Measurements from ENCODE around the gene KIF2A. TPM values are rescaled to one million over a fixed set of nuclear protein-coding genes. Genes with fewer than 3 reads are reported as not detected.

The KIF2A gene
- total RNA-seq, 1 donor from 2014 or later, result 30.3 TPM

GRCh38 chr5:62271370-62271769 is 34.6 kb upstream of the KIF2A start:
- H3K9ac ChIP-seq (ENCODE audit: low read depth in 1 of 3, low read length in 3 of 3), result no peak overlapping the region
- no peaks in the 10 kb centered on the region for H3K27me3 ChIP-seq (ENCODE audit: control insufficient read depth in 3 of 3, insufficient read depth in 3 of 3, low read length in 3 of 3)
- no peak overlapping the region for H3K27ac ChIP-seq (ENCODE audit: low read depth, low read length)
- H3K36me3 ChIP-seq (ENCODE audit: control insufficient read depth in 3 of 3, insufficient read depth in 3 of 3, low read length in 3 of 3), result no peaks in the 10 kb centered on the region
- H3K4me1 ChIP-seq (ENCODE audit: control insufficient read depth in 3 of 3, insufficient read depth in 3 of 3, low read length in 3 of 3), result no peaks in the 10 kb centered on the region
- no peak overlapping the region for H3K4me3 ChIP-seq (ENCODE audit: low read length in 3 of 3)
- H3K9me3 ChIP-seq (ENCODE audit: control insufficient read depth in 3 of 3, low read length in 3 of 3), result no peaks in the 10 kb centered on the region

DNA sequence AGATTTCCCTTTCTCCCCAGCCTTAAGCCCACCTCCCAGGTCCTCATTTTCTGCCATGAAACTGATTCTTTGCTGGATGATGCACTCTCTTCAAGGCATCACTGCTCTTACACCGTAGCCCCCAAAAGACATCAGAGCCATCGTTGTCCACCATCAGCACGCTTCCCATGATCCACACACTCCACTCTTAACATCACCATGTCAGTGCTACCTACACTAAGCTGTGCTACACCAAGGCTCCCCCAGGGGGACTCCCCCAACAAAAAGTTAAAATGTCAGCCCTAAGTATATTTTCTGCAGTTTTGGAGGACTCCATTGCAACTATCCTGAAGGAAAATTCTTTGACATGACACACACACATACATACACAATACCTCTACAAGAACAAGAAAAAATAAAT is 34.1 kb upstream of the KIF2A start:
- no peak overlapping the region for H3K4me3 ChIP-seq (ENCODE audit: low read length in 3 of 3)
- no peaks in the 10 kb centered on the region for H3K27me3 ChIP-seq (ENCODE audit: control insufficient read depth in 3 of 3, insufficient read depth in 3 of 3, low read length in 3 of 3)
- no peaks in the 10 kb centered on the region for H3K36me3 ChIP-seq (ENCODE audit: control insufficient read depth in 3 of 3, insufficient read depth in 3 of 3, low read length in 3 of 3)
- H3K4me1 ChIP-seq (ENCODE audit: control insufficient read depth in 3 of 3, insufficient read depth in 3 of 3, low read length in 3 of 3), result no peaks in the 10 kb centered on the region
- no peak overlapping the region for H3K27ac ChIP-seq (ENCODE audit: low read depth, low read length)
- H3K9ac ChIP-seq (ENCODE audit: low read depth in 1 of 3, low read length in 3 of 3), result no peak overlapping the region
- H3K9me3 ChIP-seq (ENCODE audit: control insufficient read depth in 3 of 3, low read length in 3 of 3), result no peaks in the 10 kb centered on the region

DNA sequence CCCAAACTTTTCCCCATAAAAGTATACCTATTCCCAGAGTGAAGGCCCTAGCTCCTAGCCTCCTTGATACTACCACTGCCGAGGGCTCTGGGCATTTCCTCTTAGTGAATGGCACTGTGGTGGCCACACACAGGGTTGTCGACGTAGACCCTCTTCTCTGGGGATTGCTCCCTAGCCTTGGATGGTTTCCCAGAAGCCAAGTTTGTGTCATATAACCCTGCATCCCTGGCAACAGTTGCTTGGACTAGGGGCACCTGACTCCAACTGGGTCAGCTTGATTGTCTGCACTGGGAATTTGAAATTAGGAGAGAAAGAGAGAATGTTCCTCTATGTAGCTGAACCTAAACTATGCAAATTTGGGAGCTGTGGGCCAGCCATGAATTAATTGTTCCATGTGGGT is 32.3 kb upstream of the KIF2A start:
- H3K9me3 ChIP-seq (ENCODE audit: control insufficient read depth in 3 of 3, low read length in 3 of 3), result no peaks in the 10 kb centered on the region
- H3K27ac ChIP-seq (ENCODE audit: low read depth, low read length), result no peak overlapping the region

GRCh38 chr5:62275581-62275980 is 30.4 kb upstream of the KIF2A start:
- no peak overlapping the region for H3K27ac ChIP-seq (ENCODE audit: low read depth, low read length)
- no peaks in the 10 kb centered on the region for H3K4me1 ChIP-seq (ENCODE audit: control insufficient read depth in 3 of 3, insufficient read depth in 3 of 3, low read length in 3 of 3)
- H3K4me3 ChIP-seq (ENCODE audit: low read length in 3 of 3), result no peak overlapping the region
- H3K9me3 ChIP-seq (ENCODE audit: control insufficient read depth in 3 of 3, low read length in 3 of 3), result no peaks in the 10 kb centered on the region
- H3K9ac ChIP-seq (ENCODE audit: low read depth in 1 of 3, low read length in 3 of 3), result no peak overlapping the region
- no peaks in the 10 kb centered on the region for H3K27me3 ChIP-seq (ENCODE audit: control insufficient read depth in 3 of 3, insufficient read depth in 3 of 3, low read length in 3 of 3)
- H3K36me3 ChIP-seq (ENCODE audit: control insufficient read depth in 3 of 3, insufficient read depth in 3 of 3, low read length in 3 of 3), result no peaks in the 10 kb centered on the region

More for the DNA sequence above, 32.3 kb upstream of the KIF2A start:
- Histone ChIP-seq H3K27me3 (ENCODE audit: control insufficient read depth in 3 of 3, insufficient read depth in 3 of 3, low read length in 3 of 3) (no peaks in the 10 kb centered on the region), H3K36me3 (ENCODE audit: control insufficient read depth in 3 of 3, insufficient read depth in 3 of 3, low read length in 3 of 3) (no peaks in the 10 kb centered on the region), H3K4me3 (ENCODE audit: low read length in 3 of 3) (no peak overlapping the region), H3K4me1 (ENCODE audit: control insufficient read depth in 3 of 3, insufficient read depth in 3 of 3, low read length in 3 of 3) (no peaks in the 10 kb centered on the region), H3K9ac (ENCODE audit: low read depth in 1 of 3, low read length in 3 of 3) (no peak overlapping the region)

GRCh38 chr5:62281411-62281810 is 24.6 kb upstream of the KIF2A start:
- Histone ChIP-seq H3K9me3 (ENCODE audit: control insufficient read depth in 3 of 3, low read length in 3 of 3) (no peaks in the 10 kb centered on the region), H3K36me3 (ENCODE audit: control insufficient read depth in 3 of 3, insufficient read depth in 3 of 3, low read length in 3 of 3) (no peaks in the 10 kb centered on the region), H3K9ac (ENCODE audit: low read depth in 1 of 3, low read length in 3 of 3) (no peak overlapping the region), H3K27me3 (ENCODE audit: control insufficient read depth in 3 of 3, insufficient read depth in 3 of 3, low read length in 3 of 3) (no peaks in the 10 kb centered on the region), H3K4me3 (ENCODE audit: low read length in 3 of 3) (no peak overlapping the region), H3K4me1 (ENCODE audit: control insufficient read depth in 3 of 3, insufficient read depth in 3 of 3, low read length in 3 of 3) (no peaks in the 10 kb centered on the region), H3K27ac (ENCODE audit: low read depth, low read length) (no peak overlapping the region)

DNA sequence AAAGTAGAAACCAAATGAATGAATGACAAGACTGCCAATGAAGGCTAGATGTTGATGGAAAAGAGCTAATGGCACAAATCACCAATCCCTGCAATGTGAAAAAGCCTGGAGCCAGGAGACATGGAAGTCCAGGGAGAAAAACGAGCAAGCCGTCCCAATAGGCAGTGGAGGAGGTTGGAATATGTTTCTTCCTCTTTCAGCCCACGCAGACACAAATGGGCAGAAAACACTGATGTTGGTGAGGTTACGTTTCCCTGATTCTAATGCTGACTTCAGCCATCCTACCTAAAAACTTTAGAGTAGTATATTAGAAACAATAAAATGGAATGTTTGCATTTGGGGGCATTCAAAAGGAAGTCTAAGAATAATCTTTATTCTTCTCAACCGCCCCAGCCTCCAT is 23.9 kb upstream of the KIF2A start:
- H3K4me3 ChIP-seq (ENCODE audit: low read length in 3 of 3), result no peak overlapping the region
- H3K27me3 ChIP-seq (ENCODE audit: control insufficient read depth in 3 of 3, insufficient read depth in 3 of 3, low read length in 3 of 3), result no peaks in the 10 kb centered on the region
- H3K9ac ChIP-seq (ENCODE audit: low read depth in 1 of 3, low read length in 3 of 3), result no peak overlapping the region
- no peaks in the 10 kb centered on the region for H3K9me3 ChIP-seq (ENCODE audit: control insufficient read depth in 3 of 3, low read length in 3 of 3)
- no peak overlapping the region for H3K27ac ChIP-seq (ENCODE audit: low read depth, low read length)
- H3K4me1 ChIP-seq (ENCODE audit: control insufficient read depth in 3 of 3, insufficient read depth in 3 of 3, low read length in 3 of 3), result no peaks in the 10 kb centered on the region
- no peaks in the 10 kb centered on the region for H3K36me3 ChIP-seq (ENCODE audit: control insufficient read depth in 3 of 3, insufficient read depth in 3 of 3, low read length in 3 of 3)

GRCh38 chr5:62283005-62283404 is 23.0 kb upstream of the KIF2A start:
- H3K36me3 ChIP-seq (ENCODE audit: control insufficient read depth in 3 of 3, insufficient read depth in 3 of 3, low read length in 3 of 3), result no peaks in the 10 kb centered on the region
- no peak overlapping the region for H3K4me3 ChIP-seq (ENCODE audit: low read length in 3 of 3)
- no peaks in the 10 kb centered on the region for H3K4me1 ChIP-seq (ENCODE audit: control insufficient read depth in 3 of 3, insufficient read depth in 3 of 3, low read length in 3 of 3)
- no peak overlapping the region for H3K27ac ChIP-seq (ENCODE audit: low read depth, low read length)
- no peaks in the 10 kb centered on the region for H3K27me3 ChIP-seq (ENCODE audit: control insufficient read depth in 3 of 3, insufficient read depth in 3 of 3, low read length in 3 of 3)
- H3K9ac ChIP-seq (ENCODE audit: low read depth in 1 of 3, low read length in 3 of 3), result no peak overlapping the region
- H3K9me3 ChIP-seq (ENCODE audit: control insufficient read depth in 3 of 3, low read length in 3 of 3), result no peaks in the 10 kb centered on the region

DNA sequence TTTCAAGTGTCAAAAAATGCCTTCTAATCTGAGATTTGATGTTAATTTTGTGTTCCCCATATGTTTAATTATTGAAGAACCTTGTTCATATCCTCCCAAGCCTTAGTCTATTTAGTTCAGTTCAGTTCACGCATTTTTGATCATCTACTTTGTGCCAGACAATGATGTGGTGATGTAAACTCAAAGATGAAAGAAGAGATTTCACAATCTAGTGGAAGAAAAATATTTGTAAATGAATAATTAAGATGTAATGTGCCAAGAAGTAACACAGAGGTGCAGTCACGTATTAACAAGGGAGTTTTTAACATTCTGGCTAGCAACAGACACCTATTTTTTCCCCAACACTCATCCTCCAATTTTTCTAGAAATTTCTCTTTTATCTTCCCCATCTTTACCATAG is 22.1 kb upstream of the KIF2A start:
- no peak overlapping the region for H3K9ac ChIP-seq (ENCODE audit: low read depth in 1 of 3, low read length in 3 of 3)
- H3K9me3 ChIP-seq (ENCODE audit: control insufficient read depth in 3 of 3, low read length in 3 of 3), result no peaks in the 10 kb centered on the region
- no peaks in the 10 kb centered on the region for H3K36me3 ChIP-seq (ENCODE audit: control insufficient read depth in 3 of 3, insufficient read depth in 3 of 3, low read length in 3 of 3)
- no peak overlapping the region for H3K4me3 ChIP-seq (ENCODE audit: low read length in 3 of 3)
- H3K4me1 ChIP-seq (ENCODE audit: control insufficient read depth in 3 of 3, insufficient read depth in 3 of 3, low read length in 3 of 3), result no peaks in the 10 kb centered on the region
- H3K27me3 ChIP-seq (ENCODE audit: control insufficient read depth in 3 of 3, insufficient read depth in 3 of 3, low read length in 3 of 3), result no peaks in the 10 kb centered on the region
- H3K27ac ChIP-seq (ENCODE audit: low read depth, low read length), result no peak overlapping the region

DNA sequence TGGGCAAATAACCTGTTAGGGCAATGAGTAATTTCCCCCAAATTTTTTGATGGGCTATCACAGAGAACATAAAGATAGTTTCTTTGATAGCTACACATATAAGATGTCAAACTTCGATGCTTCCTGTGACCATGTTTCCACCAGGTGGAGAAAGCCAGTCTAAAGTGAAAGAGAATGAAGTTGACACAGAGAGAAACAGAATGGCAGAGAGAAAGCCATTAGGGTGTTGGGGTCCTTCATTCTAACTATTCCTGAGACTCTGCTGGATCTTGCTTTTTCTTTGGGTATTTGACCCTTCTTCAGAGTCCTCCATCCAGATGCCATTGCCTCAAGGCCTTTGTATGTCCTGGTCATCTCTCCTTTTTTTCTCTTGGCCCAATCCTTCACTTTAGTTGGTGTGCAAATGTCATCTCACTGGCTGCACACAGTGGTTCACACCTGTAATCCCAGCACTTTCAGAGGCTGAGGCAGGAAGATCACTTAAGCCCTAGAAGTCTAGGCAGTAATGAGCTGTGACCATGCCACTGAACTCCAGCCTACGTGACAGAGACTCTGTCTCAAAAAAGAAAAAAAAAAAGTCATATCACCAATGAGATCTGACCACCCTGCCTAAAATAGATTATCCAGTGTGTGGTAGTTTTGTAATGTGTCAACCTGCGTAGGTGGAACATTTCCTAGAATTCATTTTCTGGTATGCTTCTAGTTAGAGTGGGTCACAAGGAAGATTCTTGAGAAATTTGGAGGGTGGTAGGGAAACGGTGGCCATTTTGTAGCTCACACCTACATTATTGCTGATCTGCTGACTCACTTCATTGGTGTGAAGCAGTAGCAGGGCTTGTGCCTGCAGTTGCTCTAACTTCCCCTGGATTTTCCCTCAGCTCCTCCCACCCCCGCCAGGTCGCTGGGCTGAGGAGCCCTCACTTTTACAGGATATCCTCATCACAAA is 20.8 kb upstream of the KIF2A start:
- H3K4me3 ChIP-seq (ENCODE audit: low read length in 3 of 3), result no peak overlapping the region
- no peak overlapping the region for H3K27ac ChIP-seq (ENCODE audit: low read depth, low read length)
- no peaks in the 10 kb centered on the region for H3K27me3 ChIP-seq (ENCODE audit: control insufficient read depth in 3 of 3, insufficient read depth in 3 of 3, low read length in 3 of 3)
- no peaks in the 10 kb centered on the region for H3K4me1 ChIP-seq (ENCODE audit: control insufficient read depth in 3 of 3, insufficient read depth in 3 of 3, low read length in 3 of 3)
- no peaks in the 10 kb centered on the region for H3K9me3 ChIP-seq (ENCODE audit: control insufficient read depth in 3 of 3, low read length in 3 of 3)
- no peaks in the 10 kb centered on the region for H3K36me3 ChIP-seq (ENCODE audit: control insufficient read depth in 3 of 3, insufficient read depth in 3 of 3, low read length in 3 of 3)
- H3K9ac ChIP-seq (ENCODE audit: low read depth in 1 of 3, low read length in 3 of 3), result no peak overlapping the region

- H3K4me1 ChIP-seq (ENCODE audit: control insufficient read depth in 3 of 3, insufficient read depth in 3 of 3, low read length in 3 of 3), result no peaks in the 10 kb centered on the region
- no peak overlapping the region for H3K27ac ChIP-seq (ENCODE audit: low read depth, low read length)
- H3K27me3 ChIP-seq (ENCODE audit: control insufficient read depth in 3 of 3, insufficient read depth in 3 of 3, low read length in 3 of 3), result no peaks in the 10 kb centered on the region
- no peak overlapping the region for H3K9ac ChIP-seq (ENCODE audit: low read depth in 1 of 3, low read length in 3 of 3)
- H3K36me3 ChIP-seq (ENCODE audit: control insufficient read depth in 3 of 3, insufficient read depth in 3 of 3, low read length in 3 of 3), result no peaks in the 10 kb centered on the region
- no peaks in the 10 kb centered on the region for H3K9me3 ChIP-seq (ENCODE audit: control insufficient read depth in 3 of 3, low read length in 3 of 3)
- H3K4me3 ChIP-seq (ENCODE audit: low read length in 3 of 3), result no peak overlapping the region
Observed at GRCh38 chr5:62286834-62287233, 19.2 kb upstream of the KIF2A start.
